ENCODE results near the gene MTCL1.

MTCL1 gene

GRCh38 chr18:8688216-8688800, 17.0 kb upstream of the MTCL1 start:
- DNase-seq, result no peak

DNA sequence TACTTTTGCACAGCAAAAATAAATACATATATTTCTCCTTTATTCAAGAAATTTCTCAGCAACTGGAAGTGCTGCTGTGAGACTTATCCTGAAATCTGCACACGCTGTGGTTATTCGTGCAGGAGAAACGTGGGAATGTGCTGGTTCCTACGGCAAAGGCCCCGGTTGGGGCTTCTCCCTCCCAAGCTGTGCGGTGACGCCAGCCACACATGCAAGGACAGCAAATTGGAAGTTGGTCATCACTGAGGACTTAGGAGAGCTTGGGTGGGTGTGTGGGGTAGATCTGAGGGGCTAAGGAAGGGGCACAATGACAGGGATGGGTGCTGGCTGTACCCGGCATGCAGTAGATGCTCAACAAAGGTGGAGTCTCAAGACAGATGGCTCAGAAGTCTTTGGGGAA, 16.5 kb upstream of the MTCL1 start:
- no peak for DNase-seq

DNA sequence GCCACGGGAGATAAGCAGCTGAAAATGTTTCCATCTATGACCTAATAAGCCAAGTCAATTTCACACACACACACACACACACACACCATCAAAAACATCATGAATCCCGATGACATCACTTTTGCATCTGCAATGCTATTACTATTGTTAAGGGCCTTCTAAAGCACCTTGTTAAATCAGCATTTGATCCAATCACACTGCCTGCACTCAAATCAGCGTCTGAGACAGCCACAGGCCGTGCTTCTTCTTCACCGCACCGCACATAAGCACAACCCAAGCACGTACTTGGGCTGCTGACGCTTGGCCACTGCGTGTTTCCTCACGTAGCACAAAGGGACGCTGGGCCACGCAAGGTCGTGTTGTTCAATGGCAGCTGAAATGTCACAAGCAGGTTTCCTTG, 15.8 kb upstream of the MTCL1 start:
- no peak for DNase-seq

- no peak for DNase-seq
Observed at GRCh38 chr18:8694891-8695290, 10.5 kb upstream of the MTCL1 start.

GRCh38 chr18:8695932-8696517, 9.3 kb upstream of the MTCL1 start:
- no peak for DNase-seq

- DNase-seq, result peak; percentile 70
Observed at GRCh38 chr18:8696749-8697211, 8.6 kb upstream of the MTCL1 start.

DNA sequence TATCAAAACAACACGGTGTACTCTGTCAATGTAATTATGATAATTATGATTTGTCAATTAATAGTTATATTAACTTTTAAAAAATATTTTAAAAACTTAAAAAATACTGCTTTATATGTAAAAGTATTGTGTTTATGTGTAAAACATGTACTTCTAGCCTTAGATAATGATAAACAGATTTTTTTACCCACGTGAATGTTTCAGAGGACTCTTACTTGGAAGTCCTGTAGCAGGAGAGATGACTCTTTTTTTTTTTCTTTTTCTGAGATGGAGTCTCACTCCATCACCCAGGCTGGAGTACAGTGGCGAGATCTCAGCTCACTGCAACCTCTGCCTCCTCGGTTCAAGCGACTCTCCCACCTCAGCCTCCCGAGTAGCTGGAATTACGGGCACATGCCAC, 6.2 kb upstream of the MTCL1 start:
- no peak for DNase-seq

DNA sequence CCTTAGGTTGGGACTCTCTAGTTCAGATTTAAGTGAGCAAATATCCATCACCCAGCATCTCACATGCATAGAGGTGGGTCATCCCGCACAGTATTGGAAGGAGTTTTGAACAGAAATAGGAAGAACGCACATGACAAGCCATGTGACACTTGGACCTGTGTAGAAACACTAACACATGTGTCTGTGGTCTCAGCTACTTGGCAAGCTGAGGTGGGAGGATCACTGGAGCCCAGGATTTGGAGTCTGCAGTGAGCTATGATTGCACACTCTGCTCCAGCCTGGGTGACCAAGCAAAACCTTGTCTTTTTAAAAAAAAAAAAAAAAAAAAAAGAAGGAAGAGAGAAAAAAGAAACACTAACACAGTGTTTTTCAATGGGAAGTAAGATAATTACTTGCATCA, 5.4 kb upstream of the MTCL1 start:
- DNase-seq, result no peak

DNA sequence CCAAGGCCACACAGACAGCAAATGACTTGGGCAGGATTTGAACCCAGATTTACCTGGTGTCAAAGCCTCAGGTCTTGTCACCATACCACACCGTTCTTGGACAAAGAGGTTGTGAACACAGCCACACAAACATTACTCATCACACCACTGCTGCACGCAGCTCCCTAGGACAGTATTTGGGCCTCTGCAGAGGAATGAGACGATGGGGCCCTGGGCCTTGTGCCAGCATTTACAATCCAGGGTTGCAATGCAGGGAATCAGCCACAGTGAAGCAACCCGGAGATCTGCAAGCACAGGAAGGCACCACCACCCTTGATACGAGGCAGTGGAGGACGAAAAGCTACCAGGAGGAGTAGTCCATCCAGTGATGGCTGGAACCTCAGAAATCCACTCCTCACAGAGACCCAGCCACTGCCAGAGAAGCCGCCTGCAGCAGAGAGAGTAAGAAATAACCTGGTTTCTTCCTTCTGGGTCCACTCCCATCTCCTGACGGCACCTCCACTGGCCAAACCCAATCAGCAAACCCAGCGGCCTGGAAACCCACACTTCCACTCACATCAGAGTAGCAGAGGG, 3.7 kb upstream of the MTCL1 start:
- DNase-seq, result no peak

DNA sequence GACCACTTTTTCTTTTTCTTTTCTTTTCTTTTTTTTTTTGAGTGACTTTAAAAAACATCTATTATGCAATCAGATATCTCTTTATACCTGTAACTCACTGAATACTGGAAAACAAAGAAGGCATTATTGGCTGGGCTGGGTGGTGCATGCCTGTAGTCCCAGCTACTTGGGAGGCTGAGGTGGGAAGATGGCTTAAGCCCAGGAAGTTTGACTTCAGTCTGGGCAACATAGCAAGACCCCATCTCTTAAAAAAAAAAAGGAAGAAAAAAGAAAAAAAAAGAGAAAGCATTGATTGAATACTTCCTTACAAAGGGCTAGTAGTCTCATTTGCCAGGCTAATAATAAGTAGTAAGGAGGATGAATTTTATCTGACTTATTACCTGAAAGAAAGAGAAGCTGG, 2.7 kb upstream of the MTCL1 start:
- no peak for DNase-seq

DNA sequence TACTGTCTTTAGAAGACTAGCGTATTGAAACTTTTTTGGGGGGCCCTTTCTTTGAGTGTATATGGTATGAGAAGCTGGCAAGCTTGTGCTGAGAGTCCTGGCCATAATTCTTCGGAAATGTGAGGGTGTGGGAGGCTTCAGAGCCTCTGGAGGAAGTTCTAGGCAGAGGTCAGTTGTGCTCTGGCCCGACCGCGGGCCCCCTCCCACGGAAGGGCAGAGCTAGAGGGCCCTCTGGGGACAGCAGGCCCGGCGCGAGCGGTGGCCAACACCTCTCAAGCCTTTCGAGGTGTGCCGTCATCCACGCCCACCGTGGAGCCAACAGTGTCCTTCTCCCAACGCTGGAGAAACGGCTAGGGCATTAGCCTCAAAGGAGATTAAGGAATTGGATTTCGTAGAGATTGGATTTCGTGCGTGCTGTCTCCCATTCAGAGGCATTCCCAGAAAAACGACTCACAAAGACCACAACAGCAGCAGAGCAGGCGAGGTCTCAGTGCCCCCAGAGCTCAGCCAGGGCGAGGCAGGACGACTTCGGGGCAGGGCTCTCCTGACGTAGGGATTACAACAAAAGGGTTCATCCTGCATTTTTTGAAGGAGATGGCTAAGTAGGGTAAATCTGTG, 2.2 kb upstream of the MTCL1 start:
- DNase-seq, result no peak

- DNase-seq, result no peak
Observed at GRCh38 chr18:8703781-8704301, 1.5 kb upstream of the MTCL1 start.

GRCh38 chr18:8704361-8705237, 757 bp upstream of the MTCL1 start:
- peak; percentile 90 for DNase-seq

DNA sequence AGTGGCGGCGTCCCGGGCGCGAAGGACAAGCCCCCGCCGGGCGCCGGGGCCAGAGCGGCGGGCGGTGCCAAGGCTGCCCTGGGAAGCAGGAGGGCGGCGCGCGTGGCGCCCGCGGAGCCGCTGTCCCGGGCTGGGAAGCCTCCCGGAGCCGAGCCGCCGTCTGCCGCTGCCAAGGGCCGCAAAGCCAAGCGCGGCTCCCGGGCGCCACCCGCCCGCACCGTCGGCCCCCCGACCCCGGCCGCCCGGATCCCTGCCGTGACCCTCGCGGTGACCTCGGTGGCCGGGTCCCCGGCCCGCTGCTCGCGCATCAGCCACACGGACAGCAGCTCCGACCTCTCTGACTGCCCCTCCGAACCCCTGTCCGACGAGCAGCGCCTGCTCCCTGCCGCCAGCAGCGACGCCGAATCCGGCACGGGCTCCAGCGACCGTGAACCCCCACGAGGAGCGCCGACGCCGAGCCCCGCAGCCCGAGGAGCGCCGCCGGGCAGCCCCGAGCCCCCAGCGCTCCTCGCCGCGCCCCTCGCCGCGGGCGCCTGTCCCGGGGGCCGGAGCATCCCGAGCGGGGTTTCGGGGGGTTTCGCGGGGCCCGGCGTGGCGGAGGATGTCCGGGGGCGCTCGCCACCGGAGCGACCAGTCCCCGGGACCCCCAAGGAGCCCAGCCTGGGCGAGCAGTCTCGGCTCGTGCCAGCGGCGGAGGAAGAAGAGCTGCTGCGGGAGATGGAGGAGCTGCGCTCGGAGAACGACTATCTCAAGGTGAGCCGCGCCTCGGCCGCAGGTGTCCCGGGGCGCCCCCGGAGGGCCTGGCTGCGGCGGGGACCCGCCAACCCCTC, 820 bp downstream of the MTCL1 start:
- DNase-seq, result peak; percentile 39

DNA sequence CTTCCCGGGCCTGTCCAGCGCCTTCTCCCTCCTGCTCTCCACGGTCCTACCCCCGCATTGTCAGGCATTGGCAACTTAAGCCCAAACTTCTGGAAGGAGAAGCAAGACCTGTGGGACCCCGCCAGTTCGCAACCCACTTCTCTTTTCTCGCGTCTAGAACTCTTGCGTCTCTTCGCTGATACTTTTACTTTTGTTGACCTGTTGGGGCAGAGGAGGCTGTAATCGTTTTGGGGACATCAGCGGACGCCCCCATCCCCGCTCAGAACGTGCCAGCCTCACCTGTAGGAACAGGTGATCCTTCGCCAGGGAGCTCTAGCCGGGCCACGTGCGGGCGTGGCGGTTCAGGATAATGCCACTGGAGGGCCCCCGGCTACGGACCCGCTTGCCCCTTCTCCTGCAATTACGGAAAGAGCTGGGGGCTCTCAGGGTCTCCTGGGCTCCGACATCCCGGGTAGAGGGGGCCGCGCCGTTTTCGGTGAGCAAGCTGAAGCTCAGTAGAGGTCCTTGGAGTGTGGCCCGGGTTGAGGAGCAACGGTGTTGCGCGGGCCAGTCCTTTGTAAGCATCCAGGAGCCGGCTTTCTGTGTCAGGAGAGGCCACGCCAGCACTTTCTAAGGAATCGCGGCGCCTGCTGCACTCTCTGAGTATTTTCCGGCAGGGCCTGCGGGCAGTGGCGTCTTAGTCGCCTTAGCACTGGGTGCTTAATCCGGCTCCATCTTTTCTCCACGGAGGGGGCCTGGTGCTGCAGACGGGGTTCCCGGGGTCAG, 1.6 kb downstream of the MTCL1 start:
- peak; percentile 90 for DNase-seq

- DNase-seq, result peak; percentile 35
Observed at GRCh38 chr18:8707556-8708300, 2.4 kb downstream of the MTCL1 start.

DNA sequence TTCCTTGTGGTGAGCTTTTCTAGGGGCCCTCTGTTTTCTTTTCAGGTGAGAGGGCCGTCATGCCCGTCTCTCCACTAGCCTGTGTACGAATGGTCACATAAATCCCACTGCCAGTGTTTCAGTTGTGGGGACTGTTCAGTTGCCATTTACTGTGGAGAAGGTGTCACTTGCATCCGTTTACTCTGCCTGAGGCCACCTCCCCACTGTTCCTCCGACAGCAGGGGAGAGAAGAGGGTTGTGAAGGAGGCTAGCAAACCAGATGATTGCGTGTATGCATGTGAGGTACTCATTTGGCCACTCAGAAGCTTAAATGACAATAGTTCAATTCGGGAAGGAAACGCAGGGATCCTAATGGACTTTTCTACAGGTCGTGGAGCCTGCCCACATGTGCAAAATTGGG, 3.3 kb downstream of the MTCL1 start:
- no peak for DNase-seq

DNA sequence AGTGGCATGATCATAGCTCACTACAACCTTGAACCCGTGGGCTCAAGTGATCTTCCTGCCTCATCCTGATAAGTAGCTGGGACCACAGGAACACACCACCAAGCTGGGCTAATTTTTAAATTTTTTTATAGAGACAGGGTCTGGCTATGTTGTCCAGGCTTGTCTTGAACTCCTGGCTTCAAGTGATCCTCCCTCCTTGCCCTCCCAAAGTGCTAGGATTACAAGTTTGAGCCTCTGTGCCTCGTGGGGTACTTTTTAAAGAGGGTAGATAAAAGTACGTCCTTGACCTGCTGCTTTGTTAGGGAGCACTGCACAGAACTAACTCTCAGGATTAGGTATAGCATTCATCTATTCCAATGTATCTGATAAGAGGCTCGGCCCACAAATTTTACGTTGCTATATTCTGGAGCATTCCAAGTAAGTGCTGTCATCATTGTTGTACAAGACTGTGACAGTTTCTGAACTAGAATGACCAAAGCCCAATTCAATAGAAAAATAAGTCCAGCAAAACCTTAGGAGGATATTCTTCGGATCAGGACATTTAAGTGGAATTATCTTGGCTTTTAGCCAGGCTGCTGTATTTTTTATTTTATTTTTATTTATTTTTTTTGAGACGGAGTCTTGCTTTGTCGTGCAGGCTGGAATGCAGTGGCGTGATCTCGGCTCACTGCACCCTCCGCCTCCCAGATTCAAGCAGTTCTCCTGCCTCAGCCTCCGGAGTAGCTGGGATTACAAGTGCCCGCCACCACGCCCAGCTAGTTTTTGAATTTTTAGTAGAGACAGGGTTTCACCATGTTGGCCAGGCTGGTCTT, 4.1 kb downstream of the MTCL1 start:
- DNase-seq, result no peak

DNA sequence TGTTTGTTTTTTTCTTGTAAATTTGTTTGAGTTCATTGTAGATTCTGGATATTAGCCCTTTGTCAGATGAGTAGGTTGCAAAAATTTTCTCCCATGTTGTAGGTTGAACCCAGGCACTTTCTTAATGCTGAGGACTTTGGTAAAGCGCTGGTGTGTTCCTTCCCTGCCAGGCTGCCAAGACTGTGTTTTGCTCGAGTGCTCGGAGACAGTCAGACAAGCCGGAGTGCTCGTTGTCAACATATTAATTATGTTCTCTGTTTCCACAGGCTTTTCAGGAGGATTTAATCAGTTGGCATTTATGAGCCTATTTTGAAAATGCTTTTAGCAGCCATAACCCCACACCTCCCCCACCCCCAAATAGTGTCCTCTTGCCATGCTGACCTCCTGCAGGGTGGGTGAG, 6.4 kb downstream of the MTCL1 start:
- DNase-seq, result no peak

DNA sequence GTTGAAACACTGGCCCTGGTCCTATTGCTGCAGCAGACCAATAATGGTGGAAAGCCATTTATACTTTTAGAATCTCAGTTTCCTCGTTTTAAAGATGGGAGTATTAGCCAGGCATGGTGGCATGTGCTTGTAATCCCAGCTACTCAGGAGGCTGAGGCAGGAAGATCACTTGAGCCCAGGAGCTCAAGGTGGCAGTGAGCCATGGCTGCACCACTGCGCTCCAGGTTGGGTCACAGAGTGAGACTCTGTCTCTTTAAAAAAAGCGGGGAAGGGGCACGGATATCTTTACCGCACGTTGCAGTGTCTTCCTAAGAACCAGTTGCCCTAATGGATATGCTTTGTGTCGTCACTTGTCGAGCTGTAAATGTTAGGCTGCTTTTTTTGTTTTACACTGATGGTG, 8.3 kb downstream of the MTCL1 start:
- no peak for DNase-seq
